ENCODE data around the gene DPP3.

GRCh38 chr11:66437979-66438503 lies 42.2 kb upstream of the DPP3 start:
- TF ChIP-seq ZNF23 (tag by site-specific recombination; IDR thresholded peaks at IDR 0.05; ENCODE audit: borderline replicate concordance) (no peak), KLF9 (tag by site-specific recombination; IDR thresholded peaks at IDR 0.05; ENCODE audit: low read depth) (no peak), CTCF (tag by site-specific recombination; IDR thresholded peaks at IDR 0.05) (no peak), YY1 (tag by site-specific recombination; IDR thresholded peaks at IDR 0.05) (no peak), RBAK (tag by site-specific recombination; IDR thresholded peaks at IDR 0.05) (no peak), ELK4 (IDR thresholded peaks at IDR 0.05; ENCODE audit: borderline replicate concordance, low read depth, low read length) (no peak), OSR2 (tag by site-specific recombination; IDR thresholded peaks at IDR 0.05) (no peak), PRDM1 (tag by site-specific recombination; IDR thresholded peaks at IDR 0.05) (no peak), ZNF785 (tag by site-specific recombination; IDR thresholded peaks at IDR 0.05) (no peak), TCF7L2 (IDR thresholded peaks at IDR 0.05; ENCODE audit: borderline replicate concordance, low read depth, low read length) (no peak)
